Measurements from ENCODE around the gene FAM50B. TPM values are rescaled to one million over a fixed set of nuclear protein-coding genes. Genes with fewer than 3 reads are reported as not detected.

FAM50B gene
- total RNA-seq, 4 donors from 2014 or later = 4.6 to 12.9 (median 11.8) TPM

DNA sequence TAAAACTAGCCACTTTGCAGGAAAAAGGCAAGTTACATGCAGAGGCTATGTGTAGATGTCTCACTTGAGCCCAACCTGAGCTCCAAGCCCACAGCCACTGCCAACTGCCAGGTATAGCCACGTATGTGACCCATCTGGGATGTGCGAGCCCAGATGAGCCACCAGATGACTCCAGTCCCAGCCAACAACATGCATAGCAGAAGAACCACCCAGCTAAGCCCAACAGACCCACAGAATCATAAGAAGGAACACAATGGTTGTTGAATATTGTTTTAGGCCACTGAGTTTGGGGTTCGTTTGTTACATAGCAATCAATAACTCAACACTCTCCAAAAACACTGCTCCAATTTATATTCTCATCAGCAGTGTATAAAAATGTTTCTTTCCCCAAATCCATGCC, 16.3 kb downstream of the FAM50B start:
- 89 to 90% methylated on average over 3 of the region's 3 CpGs for WGBS, 2 donors
- Histone ChIP-seq H3K4me1 (peaks cover 0 to 10% (median 6%) of the 10 kb centered on the region in 3 donors), H3K27ac (no peak overlapping the region), H3K27me3 (peaks cover 0 to 34% (median 0%) of the 10 kb centered on the region in 4 donors), H3K4me3 (no peak overlapping the region), H3K9me3 (no peaks in the 10 kb centered on the region), H3K36me3 (no peaks in the 10 kb centered on the region)
- no peak for DNase-seq
- TF ChIP-seq CTCF (IDR thresholded peaks at IDR 0.05) (no peak), POLR2A (IDR thresholded peaks at IDR 0.05) (no peak)
- intact Hi-C loops (cut with DNase I) = no loop called here

GRCh38 chr6:3867641-3868502, 18.7 kb downstream of the FAM50B start:
- DNase-seq = no peak
- Histone ChIP-seq H3K27ac (no peak overlapping the region), H3K36me3 (no peaks in the 10 kb centered on the region), H3K27me3 (peaks cover 0 to 41% (median 0%) of the 10 kb centered on the region in 4 donors), H3K9me3 (no peaks in the 10 kb centered on the region), H3K4me3 (no peak overlapping the region), H3K4me1 (peaks cover 0 to 4% (median 0%) of the 10 kb centered on the region in 3 donors)
- no peak for TF ChIP-seq POLR2A (IDR thresholded peaks at IDR 0.05)
- no peak for TF ChIP-seq CTCF (IDR thresholded peaks at IDR 0.05)
- WGBS, 2 donors = 46 to 52% methylated on average over 7 to 10 of the region's 10 CpGs
- intact Hi-C loops (cut with DNase I) = no loop called here

GRCh38 chr6:3868544-3868943, 19.4 kb downstream of the FAM50B start:
- Histone ChIP-seq H3K9me3 (no peaks in the 10 kb centered on the region), H3K27ac (no peak overlapping the region), H3K36me3 (no peaks in the 10 kb centered on the region), H3K4me1 (peaks cover 0 to 4% (median 0%) of the 10 kb centered on the region in 3 donors), H3K27me3 (peaks cover 0 to 41% (median 0%) of the 10 kb centered on the region in 4 donors), H3K4me3 (no peak overlapping the region)
- no peak for TF ChIP-seq POLR2A (IDR thresholded peaks at IDR 0.05)
- TF ChIP-seq CTCF (IDR thresholded peaks at IDR 0.05) = no peak
- DNase-seq = no peak
- intact Hi-C loops (cut with DNase I) = no loop called here
- WGBS, 2 donors = 58 to 70% methylated on average over 7 of the region's 7 CpGs

- Histone ChIP-seq H3K4me3 (no peak overlapping the region), H3K36me3 (no peaks in the 10 kb centered on the region), H3K4me1 (peaks cover 0 to 4% (median 0%) of the 10 kb centered on the region in 3 donors), H3K27me3 (peaks cover 0 to 41% (median 0%) of the 10 kb centered on the region in 4 donors), H3K27ac (no peak overlapping the region), H3K9me3 (no peaks in the 10 kb centered on the region)
- intact Hi-C loops (cut with DNase I) = no loop called here
- 83 to 94% methylated on average over 3 of the region's 3 CpGs for WGBS, 2 donors
- TF ChIP-seq CTCF (IDR thresholded peaks at IDR 0.05) = no peak
- TF ChIP-seq POLR2A (IDR thresholded peaks at IDR 0.05) = no peak
- no peak for DNase-seq
These were observed 20.1 kb downstream of the FAM50B start for GRCh38 chr6:3869284-3869631.

Measured in esophagus squamous epithelium (tissue), 5 donors.